T-helper 2 cell treated with Interferon-gamma antibody and Interleukin-4, amounts not matched to agents 5 μg/mL and 100 μg/mL, for 36 hours (primary cell): Measurements from ENCODE around the gene MSANTD3.
"Not testable (repeated sequence)": the region's sequence is repeated elsewhere in the genome, so short reads cannot be mapped to it uniquely, and the experiment has no call there.

Experiments used
- DNase-seq: peaks from one replicate; pipeline ENCODE4 v3.0.0; 2021; ENCODE audit warnings: low spot score
- H3K27ac Mint-ChIP-seq: one replicate; pipeline ENCODE4 v1.8.0; 2021; ENCODE audit warnings: mild to moderate bottlenecking, mixed read lengths
- H3K27me3 Mint-ChIP-seq: one replicate; pipeline ENCODE4 v1.8.0; 2021; ENCODE audit warnings: low read depth, mixed read lengths
- H3K36me3 Mint-ChIP-seq: one replicate; pipeline ENCODE4 v1.8.0; 2021; ENCODE audit warnings: low read depth, mixed read lengths
- H3K4me1 Mint-ChIP-seq: one replicate; pipeline ENCODE4 v1.8.0; 2021; ENCODE audit warnings: low read depth, mixed read lengths
- H3K4me3 Mint-ChIP-seq: one replicate; pipeline ENCODE4 v1.8.0; 2022; ENCODE audit warnings: mild to moderate bottlenecking, moderate library complexity, mixed read lengths
- H3K9me3 Mint-ChIP-seq: one replicate; pipeline ENCODE4 v1.8.0; 2021; ENCODE audit warnings: mixed read lengths

MSANTD3 gene

GRCh38 chr9:100426530-100427365 is at the start of gene MSANTD3:
MSANTD3 (plus strand) TSS chr9:100427143; CDS start chr9:100441939, 14,796 bp downstream.
- peak within 1 kb of the TSS; percentile 91 for H3K4me3 Mint-ChIP-seq
- peaks cover 7% of the 10 kb centered on the region for H3K27me3 Mint-ChIP-seq
- peaks cover 4% of the 10 kb centered on the region for H3K36me3 Mint-ChIP-seq
- H3K27ac Mint-ChIP-seq, result peak within 1 kb of the TSS; percentile 92
- H3K4me1 Mint-ChIP-seq, result peaks cover 25% of the 10 kb centered on the region
- H3K9me3 Mint-ChIP-seq, result no peaks in the 10 kb centered on the region
- DNase-seq, result peak; percentile 53

- Mint-ChIP-seq H3K9me3 (no peaks in the 10 kb centered on the region), H3K27ac (no peak overlapping the region), H3K27me3 (no peaks in the 10 kb centered on the region), H3K4me1 (no peaks in the 10 kb centered on the region), H3K4me3 (no peak overlapping the region), H3K36me3 (no peaks in the 10 kb centered on the region)
- no peak for DNase-seq
Observed at GRCh38 chr9:100379862-100380261, 47.1 kb upstream of the MSANTD3 start.

GRCh38 chr9:100392989-100393388 is 34.0 kb upstream of the MSANTD3 start:
- not testable (repeated sequence) for H3K9me3 Mint-ChIP-seq, H3K36me3 Mint-ChIP-seq, H3K4me1 Mint-ChIP-seq, H3K27ac Mint-ChIP-seq, H3K27me3 Mint-ChIP-seq, H3K4me3 Mint-ChIP-seq, DNase-seq

GRCh38 chr9:100394032-100394695 is 32.8 kb upstream of the MSANTD3 start:
- no peaks in the 10 kb centered on the region for H3K9me3 Mint-ChIP-seq
- no peaks in the 10 kb centered on the region for H3K36me3 Mint-ChIP-seq
- no peak overlapping the region for H3K4me3 Mint-ChIP-seq
- no peak overlapping the region for H3K27ac Mint-ChIP-seq
- H3K27me3 Mint-ChIP-seq, result no peaks in the 10 kb centered on the region
- DNase-seq, result no peak
- no peaks in the 10 kb centered on the region for H3K4me1 Mint-ChIP-seq

GRCh38 chr9:100394816-100395215 is 32.1 kb upstream of the MSANTD3 start:
- Mint-ChIP-seq H3K27ac (no peak overlapping the region), H3K27me3 (no peaks in the 10 kb centered on the region), H3K4me1 (no peaks in the 10 kb centered on the region), H3K4me3 (no peak overlapping the region), H3K36me3 (no peaks in the 10 kb centered on the region), H3K9me3 (no peaks in the 10 kb centered on the region)
- no peak for DNase-seq

GRCh38 chr9:100396769-100397168 is 30.2 kb upstream of the MSANTD3 start:
- Mint-ChIP-seq H3K9me3 (no peaks in the 10 kb centered on the region), H3K4me1 (no peaks in the 10 kb centered on the region), H3K36me3 (no peaks in the 10 kb centered on the region), H3K27me3 (peaks cover 11% of the 10 kb centered on the region), H3K4me3 (no peak overlapping the region), H3K27ac (no peak overlapping the region)
- DNase-seq, result no peak

GRCh38 chr9:100397529-100398266 is 29.2 kb upstream of the MSANTD3 start:
- Mint-ChIP-seq H3K27ac (no peak overlapping the region), H3K27me3 (peaks cover 11% of the 10 kb centered on the region), H3K4me1 (no peaks in the 10 kb centered on the region), H3K4me3 (no peak overlapping the region), H3K36me3 (no peaks in the 10 kb centered on the region), H3K9me3 (no peaks in the 10 kb centered on the region)
- DNase-seq, result no peak

- no peak overlapping the region for H3K27ac Mint-ChIP-seq
- H3K27me3 Mint-ChIP-seq, result peaks cover 19% of the 10 kb centered on the region
- no peaks in the 10 kb centered on the region for H3K4me1 Mint-ChIP-seq
- H3K36me3 Mint-ChIP-seq, result no peaks in the 10 kb centered on the region
- H3K9me3 Mint-ChIP-seq, result no peaks in the 10 kb centered on the region
- DNase-seq, result no peak
- no peak overlapping the region for H3K4me3 Mint-ChIP-seq
Observed at GRCh38 chr9:100401042-100401441, 25.9 kb upstream of the MSANTD3 start.

- no peak overlapping the region for H3K4me3 Mint-ChIP-seq
- no peaks in the 10 kb centered on the region for H3K9me3 Mint-ChIP-seq
- peaks cover 1% of the 10 kb centered on the region for H3K36me3 Mint-ChIP-seq
- H3K27me3 Mint-ChIP-seq, result peaks cover 24% of the 10 kb centered on the region
- H3K27ac Mint-ChIP-seq, result no peak overlapping the region
- H3K4me1 Mint-ChIP-seq, result peaks cover 12% of the 10 kb centered on the region
- DNase-seq, result no peak
Observed at GRCh38 chr9:100406962-100407361, 20.0 kb upstream of the MSANTD3 start.

GRCh38 chr9:100408546-100409175 is 18.3 kb upstream of the MSANTD3 start:
- H3K4me1 Mint-ChIP-seq, result peaks cover 12% of the 10 kb centered on the region
- peaks cover 4% of the 10 kb centered on the region for H3K9me3 Mint-ChIP-seq
- peaks cover 2% of the 10 kb centered on the region for H3K36me3 Mint-ChIP-seq
- H3K4me3 Mint-ChIP-seq, result no peak overlapping the region
- H3K27me3 Mint-ChIP-seq, result peaks cover 23% of the 10 kb centered on the region
- no peak overlapping the region for H3K27ac Mint-ChIP-seq
- DNase-seq, result no peak

- H3K27ac Mint-ChIP-seq, result no peak overlapping the region
Observed at GRCh38 chr9:100409176-100409556, 17.8 kb upstream of the MSANTD3 start.

GRCh38 chr9:100411472-100412283 is 15.3 kb upstream of the MSANTD3 start:
- peak overlapping the region; percentile 84 for H3K27ac Mint-ChIP-seq
- H3K9me3 Mint-ChIP-seq, result peaks cover 4% of the 10 kb centered on the region
- H3K4me3 Mint-ChIP-seq, result peak overlapping the region; percentile 87
- peak; percentile 85 for DNase-seq
- H3K27me3 Mint-ChIP-seq, result peaks cover 17% of the 10 kb centered on the region
- H3K36me3 Mint-ChIP-seq, result peaks cover 2% of the 10 kb centered on the region
- peaks cover 12% of the 10 kb centered on the region for H3K4me1 Mint-ChIP-seq

More at GRCh38 chr9:100409176-100409556, 17.8 kb upstream of the MSANTD3 start:
- Mint-ChIP-seq H3K36me3 (peaks cover 2% of the 10 kb centered on the region), H3K4me3 (no peak overlapping the region), H3K4me1 (peaks cover 12% of the 10 kb centered on the region), H3K9me3 (peaks cover 4% of the 10 kb centered on the region), H3K27me3 (peaks cover 23% of the 10 kb centered on the region)
- DNase-seq, result no peak

GRCh38 chr9:100413839-100414420 is 13.0 kb upstream of the MSANTD3 start:
- H3K36me3 Mint-ChIP-seq, result peaks cover 2% of the 10 kb centered on the region
- H3K27me3 Mint-ChIP-seq, result peaks cover 19% of the 10 kb centered on the region
- H3K27ac Mint-ChIP-seq, result no peak overlapping the region
- H3K9me3 Mint-ChIP-seq, result peaks cover 4% of the 10 kb centered on the region
- no peak overlapping the region for H3K4me3 Mint-ChIP-seq
- DNase-seq, result no peak
- H3K4me1 Mint-ChIP-seq, result peaks cover 12% of the 10 kb centered on the region
